IPS-18c (cell line): Measurements from ENCODE around the gene C1QTNF3.
"Not testable (repeated sequence)": the region's sequence is repeated elsewhere in the genome, so short reads cannot be mapped to it uniquely, and the experiment has no call there.

Source experiments
- H3K4me3 ChIP-seq: 2 replicates; pipeline ENCODE4 v1.7.0; 2013; ENCODE audit warnings: low read depth, mild to moderate bottlenecking, low read length, moderate library complexity; ENCODE audit not compliant: insufficient read depth
- H3K9me3 ChIP-seq: one replicate; pipeline ENCODE4 v1.6.1; 2013; ENCODE audit warnings: mild to moderate bottlenecking, low read length, moderate library complexity; ENCODE audit not compliant: control insufficient read depth, insufficient read depth

Gene C1QTNF3

GRCh38 chr5:34034534-34035327 lies 8.3 kb downstream of the C1QTNF3 start:
- no peak overlapping the region for H3K4me3 ChIP-seq

GRCh38 chr5:34031966-34032365 lies 11.0 kb downstream of the C1QTNF3 start:
- no peak overlapping the region for H3K4me3 ChIP-seq
- no peaks in the 10 kb centered on the region for H3K9me3 ChIP-seq

More at GRCh38 chr5:34034534-34035327, 8.3 kb downstream of the C1QTNF3 start:
- no peaks in the 10 kb centered on the region for H3K9me3 ChIP-seq

GRCh38 chr5:34031117-34031516 lies 11.9 kb downstream of the C1QTNF3 start:
- Histone ChIP-seq H3K4me3 (no peak overlapping the region), H3K9me3 (no peaks in the 10 kb centered on the region)

GRCh38 chr5:34030585-34030984 lies 12.4 kb downstream of the C1QTNF3 start:
- not testable (repeated sequence) for H3K9me3 ChIP-seq, H3K4me3 ChIP-seq

- Histone ChIP-seq H3K9me3 (no peaks in the 10 kb centered on the region), H3K4me3 (no peak overlapping the region)
These were observed 13.0 kb downstream of the C1QTNF3 start for GRCh38 chr5:34030048-34030447.

- Histone ChIP-seq H3K4me3 (no peak overlapping the region), H3K9me3 (no peaks in the 10 kb centered on the region)
These were observed 14.7 kb downstream of the C1QTNF3 start for GRCh38 chr5:34028349-34028748.

GRCh38 chr5:34026089-34026761 lies 16.8 kb downstream of the C1QTNF3 start:
- no peaks in the 10 kb centered on the region for H3K9me3 ChIP-seq

GRCh38 chr5:34022121-34022705 lies 20.8 kb downstream of the C1QTNF3 start:
- Histone ChIP-seq H3K4me3 (no peak overlapping the region), H3K9me3 (no peaks in the 10 kb centered on the region)

More at GRCh38 chr5:34026089-34026761, 16.8 kb downstream of the C1QTNF3 start:
- no peak overlapping the region for H3K4me3 ChIP-seq

GRCh38 chr5:34021334-34021733 lies 21.7 kb downstream of the C1QTNF3 start:
- Histone ChIP-seq H3K4me3 (no peak overlapping the region), H3K9me3 (no peaks in the 10 kb centered on the region)

GRCh38 chr5:34020726-34021125 lies 22.3 kb downstream of the C1QTNF3 start:
- no peak overlapping the region for H3K4me3 ChIP-seq
- no peaks in the 10 kb centered on the region for H3K9me3 ChIP-seq

- H3K9me3 ChIP-seq, result no peaks in the 10 kb centered on the region
- H3K4me3 ChIP-seq, result no peak overlapping the region
These were observed 25.8 kb downstream of the C1QTNF3 start for GRCh38 chr5:34017254-34017653.

- H3K9me3 ChIP-seq, result no peaks in the 10 kb centered on the region
- H3K4me3 ChIP-seq, result no peak overlapping the region
These were observed 26.3 kb downstream of the C1QTNF3 start for GRCh38 chr5:34016750-34017149.

- no peaks in the 10 kb centered on the region for H3K9me3 ChIP-seq
- H3K4me3 ChIP-seq, result no peak overlapping the region
These were observed 26.8 kb downstream of the C1QTNF3 start for GRCh38 chr5:34016222-34016621.

- H3K9me3 ChIP-seq, result no peaks in the 10 kb centered on the region
These were observed 27.7 kb downstream of the C1QTNF3 start for GRCh38 chr5:34015120-34015822.

GRCh38 chr5:34014626-34015025 lies 28.4 kb downstream of the C1QTNF3 start:
- Histone ChIP-seq H3K4me3 (no peak overlapping the region), H3K9me3 (no peaks in the 10 kb centered on the region)

More at GRCh38 chr5:34015120-34015822, 27.7 kb downstream of the C1QTNF3 start:
- H3K4me3 ChIP-seq, result no peak overlapping the region

GRCh38 chr5:34013547-34013946 lies 29.5 kb downstream of the C1QTNF3 start:
- no peaks in the 10 kb centered on the region for H3K9me3 ChIP-seq
- no peak overlapping the region for H3K4me3 ChIP-seq

- no peak overlapping the region for H3K4me3 ChIP-seq
- H3K9me3 ChIP-seq, result no peaks in the 10 kb centered on the region
These were observed 30.2 kb downstream of the C1QTNF3 start for GRCh38 chr5:34012791-34013190.
